Small intestine (tissue), 7 donors: Measurements from ENCODE around the gene LPP. TPM values are rescaled to one million over a fixed set of nuclear protein-coding genes. Genes with fewer than 3 reads are reported as not detected.

ENCODE experiments used
- DNase-seq, 2 donors: peaks; one replicate each; pipeline versions ENCODE4 v3.0.0 to v3.0.0-alpha.2; 2013
- FAIRE-seq: peaks from 2 replicates; lab custom pipeline; 2012; peaks lifted over from hg19 to GRCh38; lab: Jason Lieb, UNC
- H3K27ac ChIP-seq, 3 donors: one replicate each; pipeline ENCODE4 v1.5.1; 2013; ENCODE audit warnings: low read length in 2 of 3, mild to moderate bottlenecking in 2 of 3, control low read depth in 1 of 3, inconsistent platforms in 1 of 3, low read depth in 1 of 3, moderate library complexity in 1 of 3
- H3K27me3 ChIP-seq, 3 donors: one replicate each; pipeline ENCODE4 v1.6.1; 2013; ENCODE audit warnings: low read length in 3 of 3, inconsistent platforms in 1 of 3; ENCODE audit not compliant: control insufficient read depth in 3 of 3, insufficient read depth in 3 of 3
- H3K36me3 ChIP-seq, 3 donors: one replicate each; pipeline ENCODE4 v1.6.1; 2013; ENCODE audit warnings: low read length in 3 of 3, inconsistent platforms in 1 of 3, low read depth in 1 of 3, mild to moderate bottlenecking in 1 of 3, moderate library complexity in 1 of 3; ENCODE audit not compliant: control insufficient read depth in 3 of 3, insufficient read depth in 2 of 3
- H3K4me1 ChIP-seq, 3 donors: one replicate each; pipeline ENCODE4 v1.6.1; 2013; ENCODE audit warnings: low read length in 2 of 3, inconsistent platforms in 1 of 3, low read depth in 1 of 3, mild to moderate bottlenecking in 1 of 3, moderate library complexity in 1 of 3; ENCODE audit not compliant: control insufficient read depth in 3 of 3, insufficient read depth in 2 of 3
- H3K4me3 ChIP-seq, 3 donors: one replicate each; pipeline ENCODE4 v1.5.1; 2013; ENCODE audit warnings: low read length in 3 of 3, control low read depth in 1 of 3, inconsistent platforms in 1 of 3, low read depth in 1 of 3, mild to moderate bottlenecking in 1 of 3, moderate library complexity in 1 of 3
- H3K9me3 ChIP-seq, 2 donors: one replicate each; pipeline ENCODE4 v1.6.1; 2013; ENCODE audit warnings: low read depth in 1 of 2, low read length in 1 of 2; ENCODE audit not compliant: control insufficient read depth in 2 of 2, insufficient read depth in 1 of 2
- WGBS, 3 donors: extraction: QIAGEN DNeasy Blood & Tissue Kit; methylation state at CpG; one replicate each; pipeline ENCODE4 v1.1.7; 2013; 5-methylcytosine and 5-hydroxymethylcytosine counted together
- polyA plus RNA-seq, 4 donors: library from polyadenylated mRNA; stranded (reverse) in 3 of 4; unstranded in 1 of 4; fragments of 200-250 nt in 3 of 4; fragments of 120-200 nt in 1 of 4; gene quantifications; one replicate each; pipeline versions ENCODE4 v1.2.1 to v1.2.3, GENCODE V29; 2013
- donor health status: healthy with polysubstance abuse.
- donor health status: control.
- donor health status: control.
- donor health status: Bipolar disorder and iron deficiency.
- donor health status: healthy.

Gene LPP
- polyA plus RNA-seq, 4 donors: 5.4 to 35.8 (median 12.4) TPM

DNA sequence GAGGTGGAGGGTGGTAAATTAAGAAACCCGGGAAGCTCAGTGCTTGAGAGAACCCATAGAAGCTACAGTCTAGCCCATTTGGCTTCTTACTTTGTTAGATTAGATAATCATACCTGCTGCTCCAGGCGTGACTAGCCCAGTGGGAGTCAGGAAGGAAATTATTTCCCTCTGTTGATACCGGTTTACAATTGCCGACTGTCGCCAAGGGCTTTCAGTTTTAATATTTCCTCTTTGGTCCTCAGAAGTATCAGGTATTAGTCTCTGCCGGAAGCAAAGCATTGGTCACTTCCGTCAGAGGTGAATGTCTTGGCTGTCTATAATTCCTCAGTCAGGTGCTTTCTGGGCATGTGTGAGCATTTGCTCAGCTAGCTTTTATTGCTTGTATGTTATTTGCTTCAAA is 75.2 kb downstream of the LPP start:
- no peaks in the 10 kb centered on the region for H3K27me3 ChIP-seq
- peak; percentile 56 to 64 for DNase-seq
- peaks cover 0 to 34% (median 0%) of the 10 kb centered on the region in 3 donors for H3K36me3 ChIP-seq
- FAIRE-seq: no peak
- no peaks in the 10 kb centered on the region for H3K9me3 ChIP-seq
- peaks cover 0 to 8% (median 6%) of the 10 kb centered on the region in 3 donors for H3K4me1 ChIP-seq
- 21 to 51% (median 27%) methylated on average over 7 of the region's 7 CpGs for WGBS, 3 donors
- H3K27ac ChIP-seq: peak overlapping the region in 2 of 3 donors; percentile 31 to 61
- no peak overlapping the region for H3K4me3 ChIP-seq

DNA sequence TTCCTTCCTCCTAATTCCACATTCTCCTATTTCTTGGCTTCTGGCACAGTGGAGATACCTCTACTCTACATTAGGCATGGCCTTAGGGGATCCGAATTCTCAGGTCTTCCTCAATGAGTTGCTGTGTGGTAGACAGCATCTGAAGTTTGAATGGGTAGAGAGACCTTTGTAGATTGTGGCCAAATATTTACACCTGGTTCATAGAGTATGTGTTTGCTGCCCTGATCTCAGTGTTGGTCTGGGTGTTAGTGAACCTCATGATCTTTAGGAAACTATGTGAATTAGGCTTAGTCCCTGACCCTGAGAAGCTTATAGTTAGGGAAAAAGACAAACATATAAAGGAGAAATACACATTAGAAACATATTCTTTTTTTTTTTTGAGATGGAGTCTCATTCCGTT is 75.8 kb downstream of the LPP start:
- peak overlapping the region in 2 of 3 donors; percentile 31 to 61 for H3K27ac ChIP-seq
- H3K36me3 ChIP-seq: peaks cover 0 to 30% (median 0%) of the 10 kb centered on the region in 3 donors
- 94 to 98% (median 96%) methylated on average over 2 of the region's 2 CpGs for WGBS, 3 donors
- FAIRE-seq (no peak), DNase-seq (no peak)
- H3K27me3 ChIP-seq: no peaks in the 10 kb centered on the region
- H3K9me3 ChIP-seq: no peaks in the 10 kb centered on the region
- peaks cover 0 to 8% (median 6%) of the 10 kb centered on the region in 3 donors for H3K4me1 ChIP-seq
- H3K4me3 ChIP-seq: no peak overlapping the region

DNA sequence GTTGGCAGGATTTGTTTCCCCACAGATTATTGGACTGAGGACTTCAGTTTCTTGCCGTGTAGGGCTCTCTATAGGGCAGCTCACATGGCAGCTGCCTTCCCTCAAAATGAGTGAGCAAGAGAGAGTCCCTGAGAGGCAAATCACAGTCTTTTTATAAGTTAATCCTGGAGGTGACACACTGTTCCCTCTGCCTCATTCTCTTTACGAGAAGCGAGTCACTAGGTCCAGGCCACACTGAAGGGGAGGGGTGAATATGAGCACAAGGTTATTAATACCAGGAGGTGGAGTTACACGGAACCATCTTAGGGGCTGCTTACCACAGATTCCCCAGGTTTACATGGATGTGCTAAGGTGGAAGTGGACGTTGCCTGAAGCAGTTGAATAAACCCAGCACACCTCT is 77.0 kb downstream of the LPP start:
- Histone ChIP-seq H3K4me3 (no peak overlapping the region), H3K36me3 (peaks cover 0 to 32% (median 0%) of the 10 kb centered on the region in 3 donors), H3K27ac (peak overlapping the region in 1 of 3 donors; percentile 43), H3K27me3 (no peaks in the 10 kb centered on the region), H3K4me1 (peaks cover 6 to 8% (median 7%) of the 10 kb centered on the region in 3 donors), H3K9me3 (no peaks in the 10 kb centered on the region)
- DNase-seq (no peak), FAIRE-seq (no peak)
- 71 to 81% (median 80%) methylated on average over 5 of the region's 5 CpGs for WGBS, 3 donors

DNA sequence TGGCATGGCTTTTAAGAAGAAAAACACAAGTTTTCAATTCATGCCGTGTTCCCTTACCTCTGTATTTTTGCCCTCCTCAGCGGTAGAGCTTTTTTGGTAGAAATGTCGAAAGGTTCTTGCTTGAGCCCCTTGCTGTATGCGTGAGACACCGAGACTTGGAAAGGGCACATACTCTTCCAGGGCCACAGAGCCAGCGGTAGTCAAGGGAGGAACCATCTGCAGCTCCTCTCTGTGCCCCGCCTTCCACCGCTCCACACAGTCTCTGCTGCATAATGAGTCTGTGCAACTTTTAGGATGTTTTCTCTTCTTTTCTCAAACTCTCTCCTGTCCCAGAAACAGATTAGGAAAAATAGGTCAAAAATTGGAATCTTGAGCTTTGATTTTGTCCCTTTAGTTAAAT is 77.5 kb downstream of the LPP start:
- H3K4me1 ChIP-seq: peaks cover 6 to 8% (median 7%) of the 10 kb centered on the region in 3 donors
- H3K9me3 ChIP-seq: no peaks in the 10 kb centered on the region
- FAIRE-seq (no peak), DNase-seq (no peak)
- peaks cover 0 to 27% (median 0%) of the 10 kb centered on the region in 3 donors for H3K36me3 ChIP-seq
- H3K27me3 ChIP-seq: no peaks in the 10 kb centered on the region
- no peak overlapping the region for H3K4me3 ChIP-seq
- WGBS, 3 donors: 94 to 98% (median 95%) methylated on average over 8 of the region's 8 CpGs
- peak overlapping the region in 1 of 3 donors; percentile 5 for H3K27ac ChIP-seq

DNA sequence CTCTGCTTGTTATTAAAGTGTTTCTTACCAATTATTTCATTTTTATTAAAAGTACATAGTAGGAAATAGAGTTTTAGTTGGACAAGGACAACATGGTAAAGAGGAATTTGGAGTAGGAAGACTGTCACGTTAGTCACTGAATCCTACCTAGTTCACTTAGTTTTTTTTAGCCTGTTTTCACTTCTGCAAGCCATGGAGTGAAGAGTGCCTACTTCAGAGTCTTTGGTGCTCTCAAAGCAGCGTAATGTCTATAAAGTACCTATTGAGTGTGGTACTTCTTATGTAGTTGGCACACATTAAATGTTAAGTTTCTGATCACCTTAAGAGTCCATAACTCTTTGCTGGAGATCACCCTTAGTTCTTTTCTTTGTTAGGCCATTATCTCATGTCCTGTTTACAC is 78.7 kb downstream of the LPP start:
- Histone ChIP-seq H3K4me1 (peaks cover 6 to 9% (median 8%) of the 10 kb centered on the region in 3 donors), H3K27ac (no peak overlapping the region), H3K9me3 (no peaks in the 10 kb centered on the region), H3K27me3 (no peaks in the 10 kb centered on the region), H3K4me3 (no peak overlapping the region), H3K36me3 (peaks cover 0 to 24% (median 0%) of the 10 kb centered on the region in 3 donors)
- DNase-seq: no peak
- 47 to 70% (median 65%) methylated on average over 2 of the region's 2 CpGs for WGBS, 3 donors
- FAIRE-seq: no peak

DNA sequence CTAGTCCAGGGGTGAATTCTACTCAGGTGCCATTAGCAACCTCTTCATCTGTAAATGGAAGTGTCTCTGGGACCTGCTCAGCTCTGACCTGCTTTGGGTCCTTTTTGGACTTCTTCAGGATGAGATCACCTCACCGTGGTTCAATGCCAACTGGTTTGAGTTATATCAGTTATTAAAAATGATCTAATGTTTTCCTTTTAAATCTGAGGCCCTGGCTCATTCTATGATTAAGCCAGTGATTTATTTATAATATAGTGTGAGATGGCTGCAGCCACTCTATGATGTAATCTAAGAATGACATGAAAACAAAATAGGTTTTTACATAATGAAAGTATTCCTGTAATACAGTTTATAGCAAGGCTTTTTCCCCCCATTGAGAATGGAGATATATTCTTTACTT is 79.4 kb downstream of the LPP start:
- WGBS, 3 donors: 6 to 40% (median 22%) methylated on average over 1 of the region's 1 CpG
- Histone ChIP-seq H3K4me1 (peaks cover under 1 to 9% (median 8%) of the 10 kb centered on the region in 3 donors), H3K27me3 (no peaks in the 10 kb centered on the region), H3K27ac (no peak overlapping the region), H3K4me3 (no peak overlapping the region), H3K9me3 (no peaks in the 10 kb centered on the region), H3K36me3 (peaks cover 0 to 18% (median 0%) of the 10 kb centered on the region in 3 donors)
- DNase-seq: no peak
- no peak for FAIRE-seq

DNA sequence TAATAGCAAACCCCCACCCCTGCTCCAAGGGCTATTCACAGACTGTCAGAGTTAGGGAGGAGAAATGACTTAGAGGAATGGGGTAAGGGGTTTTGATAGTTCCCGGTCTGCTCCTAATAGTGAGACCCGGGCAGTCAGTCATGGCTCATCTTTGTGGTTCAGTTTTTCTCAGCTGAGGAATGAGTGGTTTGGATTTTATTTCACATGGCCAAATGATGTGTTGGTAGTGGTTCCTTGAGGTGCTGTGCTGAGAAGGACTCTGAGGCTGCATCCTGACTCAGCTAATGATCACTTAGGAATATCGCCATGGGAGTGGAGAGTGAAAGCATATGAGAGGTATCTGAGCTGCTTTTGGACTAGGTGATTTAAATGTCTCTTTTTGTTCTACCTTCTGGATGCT is 80.2 kb downstream of the LPP start:
- no peak overlapping the region for H3K27ac ChIP-seq
- FAIRE-seq: no peak
- H3K4me3 ChIP-seq: no peak overlapping the region
- H3K4me1 ChIP-seq: peaks cover 0 to 10% (median 4%) of the 10 kb centered on the region in 3 donors
- peaks cover 0 to 20% (median 0%) of the 10 kb centered on the region in 3 donors for H3K36me3 ChIP-seq
- H3K27me3 ChIP-seq: no peaks in the 10 kb centered on the region
- H3K9me3 ChIP-seq: no peaks in the 10 kb centered on the region
- DNase-seq: no peak
- 94 to 99% (median 97%) methylated on average over 3 of the region's 3 CpGs for WGBS, 3 donors

DNA sequence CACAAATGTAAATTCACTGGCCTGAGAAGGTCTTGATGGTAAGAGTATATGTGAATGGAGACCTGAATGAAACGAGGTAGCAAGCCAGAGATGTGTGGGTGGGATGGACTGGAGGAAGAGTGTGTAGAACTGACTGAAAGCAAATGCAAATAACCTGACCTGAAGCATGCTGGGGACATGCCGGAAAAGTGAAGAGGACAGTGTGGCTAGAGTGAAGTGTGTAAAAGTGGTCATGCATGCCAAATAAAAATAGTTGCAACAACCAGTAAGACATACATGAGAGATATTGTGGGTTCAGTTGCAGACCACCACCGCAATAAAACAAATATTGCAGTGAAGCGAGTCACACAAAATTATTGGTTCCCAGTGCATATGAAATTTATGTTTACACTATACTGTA is 82.3 kb downstream of the LPP start:
- H3K9me3 ChIP-seq: no peaks in the 10 kb centered on the region
- no peak for DNase-seq
- H3K27me3 ChIP-seq: no peaks in the 10 kb centered on the region
- no peak for FAIRE-seq
- WGBS, 3 donors: 88 to 97% (median 90%) methylated on average over 4 of the region's 4 CpGs
- H3K4me3 ChIP-seq: no peak overlapping the region
- H3K4me1 ChIP-seq: peaks cover 0 to 13% (median 0%) of the 10 kb centered on the region in 3 donors
- peaks cover 0 to 14% (median 2%) of the 10 kb centered on the region in 3 donors for H3K36me3 ChIP-seq
- H3K27ac ChIP-seq: no peak overlapping the region

DNA sequence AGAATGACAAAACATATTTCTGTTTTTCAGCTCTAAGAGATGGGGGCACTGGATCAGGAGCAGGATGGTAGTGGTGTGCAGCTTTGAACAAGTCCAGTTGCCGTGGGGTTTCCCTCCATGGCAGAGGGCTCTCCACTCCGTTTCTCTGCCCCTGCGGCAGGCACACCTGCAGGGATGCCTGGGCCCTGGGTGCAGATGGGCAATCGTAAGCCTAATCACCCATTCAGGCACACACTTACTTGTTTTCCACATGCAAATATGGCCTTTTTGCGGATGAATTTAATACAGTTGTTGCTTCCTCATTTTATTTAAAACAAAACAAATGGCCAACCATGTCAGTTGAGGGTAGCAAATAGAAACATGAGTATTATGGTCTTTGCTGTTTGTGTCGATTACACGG is 85.1 kb downstream of the LPP start:
- DNase-seq (no peak), FAIRE-seq (no peak)
- Histone ChIP-seq H3K27ac (no peak overlapping the region), H3K27me3 (no peaks in the 10 kb centered on the region), H3K36me3 (peaks cover 0 to 13% (median 2%) of the 10 kb centered on the region in 3 donors), H3K9me3 (no peaks in the 10 kb centered on the region), H3K4me1 (peaks cover 0 to 13% (median 0%) of the 10 kb centered on the region in 3 donors), H3K4me3 (no peak overlapping the region)
- WGBS, 3 donors: 58 to 74% (median 66%) methylated on average over 7 of the region's 7 CpGs
